ENCODE measurements around the gene IGFBP3.

Gene IGFBP3

DNA sequence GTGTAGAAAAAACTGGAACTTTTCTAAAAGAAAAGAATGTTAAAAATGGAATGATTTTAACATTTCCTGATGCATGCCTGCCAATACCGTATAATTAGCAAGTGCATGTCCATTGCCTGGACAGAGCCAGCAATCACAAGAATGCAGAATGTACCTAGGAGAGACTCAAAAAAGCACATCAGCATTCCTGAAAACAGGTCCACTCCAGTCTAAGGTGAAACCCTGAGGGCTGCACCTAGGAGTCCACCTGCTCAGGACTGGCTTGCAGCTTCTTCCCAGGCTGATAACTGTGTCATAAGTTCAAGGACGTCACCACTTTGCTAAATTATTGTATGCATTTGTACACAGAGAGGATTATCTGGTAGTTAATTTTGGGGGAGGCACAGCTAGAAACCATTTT, 53.6 kb downstream of the IGFBP3 start:
- no peak for DNase-seq

DNA sequence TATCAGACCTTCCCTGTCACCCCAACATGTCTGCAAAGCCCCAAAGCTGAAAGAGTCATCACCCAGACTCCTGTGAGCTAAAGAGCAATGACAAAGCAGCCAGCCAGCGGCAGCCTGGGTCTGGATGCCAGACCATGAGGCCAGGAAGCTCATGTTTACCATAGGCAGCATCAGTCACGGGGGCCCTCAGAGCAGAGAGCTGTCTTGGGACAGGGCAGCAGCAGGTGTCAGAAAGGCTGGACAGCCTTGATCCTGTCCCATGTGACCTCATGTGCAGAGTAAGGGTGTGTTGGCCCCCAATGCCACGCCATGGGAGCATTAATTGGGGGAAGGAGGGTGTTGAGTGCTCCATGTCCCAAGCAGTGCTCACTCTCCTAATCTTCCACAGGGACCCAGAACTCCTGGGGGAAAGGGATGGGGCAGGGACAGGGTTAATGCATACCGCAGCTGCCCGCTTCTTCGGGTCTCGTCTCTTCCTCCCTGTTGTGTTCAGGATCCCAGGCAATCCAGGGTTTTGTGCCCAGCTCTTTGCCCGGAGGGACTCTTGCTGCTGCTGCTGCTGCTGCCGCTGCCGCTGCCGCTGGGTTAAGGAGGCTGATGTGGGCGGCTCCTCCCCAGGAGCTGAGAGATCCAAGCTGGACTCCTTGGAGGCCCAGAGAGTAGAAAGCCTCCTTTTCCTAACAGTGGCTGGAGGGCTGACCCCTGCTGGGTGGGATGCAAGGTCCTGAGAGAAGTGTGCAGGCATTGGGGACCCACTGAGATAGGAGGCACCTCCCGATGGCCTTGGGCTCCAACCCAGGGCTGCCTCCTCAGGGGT, 55.3 kb downstream of the IGFBP3 start:
- DNase-seq, result no peak

DNA sequence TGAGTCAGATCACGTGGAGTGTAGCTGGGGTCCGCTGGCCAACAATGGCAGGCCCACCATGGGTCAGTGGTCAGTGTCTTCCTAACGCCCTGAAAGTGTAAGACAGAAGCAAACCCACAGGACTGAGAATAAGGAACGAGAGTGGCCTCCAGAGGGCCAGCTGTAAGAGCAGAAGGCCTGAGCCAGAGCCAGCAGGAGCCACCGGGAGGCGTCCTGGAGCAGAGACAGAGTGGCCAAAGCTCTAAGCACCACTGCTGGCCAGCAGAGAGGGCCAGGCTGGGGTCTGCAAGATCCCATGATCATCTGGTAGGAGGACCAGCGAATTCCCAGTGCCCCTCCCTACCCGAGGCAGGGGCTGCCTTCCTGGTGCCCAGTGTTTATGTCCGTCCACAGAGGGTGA, 57.4 kb downstream of the IGFBP3 start:
- no peak for DNase-seq
